CD4-positive, alpha-beta T cell (primary cell): ENCODE measurements around the gene DBX1. TPM values are rescaled to one million over a fixed set of nuclear protein-coding genes. Genes with fewer than 3 reads are reported as not detected.

Experiments used
- ATAC-seq: fragments of 200-7000 bp; cut with Tn5 transposase; one replicate; pipeline ENCODE4 v1.10.0; 2022; ENCODE audit warnings: mild to moderate bottlenecking; ENCODE audit not compliant: poor library complexity
- CTCF ChIA-PET: fragments of 350-600 bp; sonication (Branson Sonifier 250); formaldehyde crosslinking; loops from one replicate; lab custom pipeline; 2021; ENCODE audit warnings: antibody characterized with exemption, inconsistent platforms; lab: Charles Lee
- POLR2A ChIA-PET: fragments of 350-600 bp; sonication (Branson Sonifier 250); formaldehyde crosslinking; loops from one replicate; lab custom pipeline; 2021; ENCODE audit warnings: antibody characterized with exemption, inconsistent platforms; lab: Charles Lee
- DNase-seq, 14 experiments: peaks; one replicate each; pipeline ENCODE4 v3.0.0-alpha.2; 2013 to 2020; ENCODE audit warnings: mixed read lengths in 2 of 14
- H3K27ac ChIP-seq, 2 donors: one replicate each; pipeline versions ENCODE4 v1.5.1 to v1.7.0; 2013; ENCODE audit warnings: low read length in 2 of 2, low read depth in 1 of 2, mild to moderate bottlenecking in 1 of 2
- H3K27me3 ChIP-seq, 2 experiments: 1 replicate in 1 of 2; 2 replicates in 1 of 2; pipeline versions ENCODE4 v1.6.1 to v1.7.0; 2013; ENCODE audit warnings: low read length in 2 of 2, control low read depth in 1 of 2, mild to moderate bottlenecking in 1 of 2, moderate library complexity in 1 of 2; ENCODE audit not compliant: insufficient read depth in 2 of 2, control insufficient read depth in 1 of 2
- H3K36me3 ChIP-seq: one replicate; pipeline ENCODE4 v1.6.1; 2013; ENCODE audit warnings: low read length, control low read depth; ENCODE audit not compliant: insufficient read depth
- H3K4me1 ChIP-seq: one replicate; pipeline ENCODE4 v1.6.1; 2013; ENCODE audit warnings: low read length, control low read depth; ENCODE audit not compliant: insufficient read depth
- H3K4me3 ChIP-seq: one replicate; pipeline ENCODE4 v1.5.1; 2013; ENCODE audit warnings: mild to moderate bottlenecking, low read length, moderate library complexity
- H3K9me3 ChIP-seq, 2 experiments: 1 replicate in 1 of 2; 2 replicates in 1 of 2; pipeline versions ENCODE4 v1.6.1 to v1.7.0; 2013; ENCODE audit warnings: low read length in 2 of 2, mild to moderate bottlenecking in 2 of 2, control low read depth in 1 of 2, moderate library complexity in 1 of 2; ENCODE audit not compliant: control insufficient read depth in 1 of 2, insufficient read depth in 1 of 2
- H3K27ac Mint-ChIP-seq: one replicate; pipeline ENCODE4 v1.8.0; 2020; ENCODE audit warnings: mixed read lengths
- H3K27me3 Mint-ChIP-seq: one replicate; pipeline ENCODE4 v1.8.0; 2021; ENCODE audit warnings: mixed read lengths
- H3K36me3 Mint-ChIP-seq: one replicate; pipeline ENCODE4 v1.8.0; 2021; ENCODE audit warnings: low read depth, mixed read lengths
- H3K4me1 Mint-ChIP-seq: one replicate; pipeline ENCODE4 v1.8.0; 2021; ENCODE audit warnings: low read depth, mixed read lengths
- H3K4me3 Mint-ChIP-seq: one replicate; pipeline ENCODE4 v1.8.0; 2020; ENCODE audit warnings: mild to moderate bottlenecking, mixed read lengths
- H3K9me3 Mint-ChIP-seq: one replicate; pipeline ENCODE4 v1.8.0; 2020; ENCODE audit warnings: mixed read lengths
- intact Hi-C, 2 experiments: fragments of 100-400 bp; cut with DNase I in 1 of 2; cut with micrococcal nuclease in 1 of 2; formaldehyde crosslinking; loops; one replicate each; pipeline versions ENCODE4 v1.15.1 to v1.9.0; 2023 to 2025; cut with DNase I, micrococcal nuclease
- total RNA-seq, 174 experiments: library from RNA in 2 of 174; stranded (reverse) in 2 of 174; gene quantifications; one replicate each; pipeline ENCODE4 v1.2.3 and lab custom pipeline; 2021 to 2026
- TF ChIP-seq, protein P1 (sequence below): fragments of 200-600 bp; IDR thresholded peaks from one replicate; pipeline ENCODE4 v1.8.0; 2022; ENCODE audit warnings: antibody characterized with exemption, mild to moderate bottlenecking

Gene DBX1
- total RNA-seq, 2 experiments from 2014 or later: 0.17 to 0.19 TPM

DNA sequence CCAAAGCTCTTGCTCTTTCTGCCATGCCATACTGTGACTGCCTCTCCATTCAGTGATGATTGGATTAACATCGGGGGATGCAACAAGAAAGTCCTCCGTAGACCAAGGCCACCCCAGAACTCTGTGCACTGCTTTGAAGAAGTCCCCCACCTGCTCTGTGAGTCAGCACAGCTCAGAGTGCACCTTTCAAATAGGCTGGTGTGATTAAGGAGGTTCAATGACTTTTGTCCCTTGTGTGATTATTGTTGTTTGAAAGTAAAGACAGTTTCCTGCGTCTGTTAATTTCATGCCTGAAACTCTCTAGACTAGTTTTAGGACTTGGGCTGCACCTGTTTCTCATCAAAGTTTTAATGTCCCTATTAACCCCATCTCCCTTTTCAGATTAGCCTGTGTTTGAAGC, 33.0 kb upstream of the DBX1 start:
- Mint-ChIP-seq H3K36me3 (no peaks in the 10 kb centered on the region), H3K9me3 (no peaks in the 10 kb centered on the region), H3K4me3 (no peak overlapping the region), H3K27ac (no peak overlapping the region), H3K4me1 (no peaks in the 10 kb centered on the region), H3K27me3 (peaks cover 20% of the 10 kb centered on the region)
- no peak for ATAC-seq
- TF ChIP-seq, protein P1, sequence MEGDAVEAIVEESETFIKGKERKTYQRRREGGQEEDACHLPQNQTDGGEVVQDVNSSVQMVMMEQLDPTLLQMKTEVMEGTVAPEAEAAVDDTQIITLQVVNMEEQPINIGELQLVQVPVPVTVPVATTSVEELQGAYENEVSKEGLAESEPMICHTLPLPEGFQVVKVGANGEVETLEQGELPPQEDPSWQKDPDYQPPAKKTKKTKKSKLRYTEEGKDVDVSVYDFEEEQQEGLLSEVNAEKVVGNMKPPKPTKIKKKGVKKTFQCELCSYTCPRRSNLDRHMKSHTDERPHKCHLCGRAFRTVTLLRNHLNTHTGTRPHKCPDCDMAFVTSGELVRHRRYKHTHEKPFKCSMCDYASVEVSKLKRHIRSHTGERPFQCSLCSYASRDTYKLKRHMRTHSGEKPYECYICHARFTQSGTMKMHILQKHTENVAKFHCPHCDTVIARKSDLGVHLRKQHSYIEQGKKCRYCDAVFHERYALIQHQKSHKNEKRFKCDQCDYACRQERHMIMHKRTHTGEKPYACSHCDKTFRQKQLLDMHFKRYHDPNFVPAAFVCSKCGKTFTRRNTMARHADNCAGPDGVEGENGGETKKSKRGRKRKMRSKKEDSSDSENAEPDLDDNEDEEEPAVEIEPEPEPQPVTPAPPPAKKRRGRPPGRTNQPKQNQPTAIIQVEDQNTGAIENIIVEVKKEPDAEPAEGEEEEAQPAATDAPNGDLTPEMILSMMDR: no peak
- H3K4me3 ChIP-seq: no peak overlapping the region
- no peak overlapping the region for H3K27ac ChIP-seq
- intact Hi-C loops: no loop called here
- H3K36me3 ChIP-seq: no peaks in the 10 kb centered on the region
- POLR2A ChIA-PET: no interaction called here
- no peak for DNase-seq
- H3K9me3 ChIP-seq: peaks cover 0 to 3% of the 10 kb centered on the region in 2 experiments
- peaks cover 0 to 4% of the 10 kb centered on the region in 2 experiments for H3K27me3 ChIP-seq
- CTCF ChIA-PET: no interaction called here
- H3K4me1 ChIP-seq: no peaks in the 10 kb centered on the region

DNA sequence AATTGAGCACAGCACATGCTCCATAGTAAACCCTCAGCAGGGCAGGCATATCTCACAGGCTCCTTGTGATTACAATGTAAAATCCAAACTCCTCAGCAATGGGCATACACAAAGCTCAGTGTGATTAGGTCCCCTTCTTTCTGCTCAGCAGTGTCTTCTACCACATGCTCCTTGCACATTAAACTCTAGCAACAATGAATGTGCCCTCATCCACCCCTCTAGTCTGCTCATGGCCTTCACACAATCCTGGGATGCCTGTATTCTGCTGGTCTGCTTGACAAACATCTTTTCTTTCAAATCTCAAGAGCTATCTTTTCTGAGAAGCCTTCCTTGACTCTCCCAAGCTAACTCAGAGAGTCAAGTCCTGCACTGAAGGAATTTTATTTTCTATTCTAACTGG, 32.4 kb upstream of the DBX1 start:
- CTCF ChIA-PET: no interaction called here
- Mint-ChIP-seq H3K27ac (no peak overlapping the region), H3K9me3 (no peaks in the 10 kb centered on the region), H3K4me1 (no peaks in the 10 kb centered on the region), H3K27me3 (peaks cover 14% of the 10 kb centered on the region), H3K4me3 (no peak overlapping the region), H3K36me3 (no peaks in the 10 kb centered on the region)
- no peak for DNase-seq
- Histone ChIP-seq H3K36me3 (no peaks in the 10 kb centered on the region), H3K27ac (no peak overlapping the region), H3K4me1 (no peaks in the 10 kb centered on the region), H3K9me3 (peaks cover 0 to 3% of the 10 kb centered on the region in 2 experiments), H3K4me3 (no peak overlapping the region), H3K27me3 (peaks cover 0 to 4% of the 10 kb centered on the region in 2 experiments)
- TF ChIP-seq, protein P1: no peak
- no peak for ATAC-seq
- intact Hi-C loops: no loop called here
- POLR2A ChIA-PET: no interaction called here

DNA sequence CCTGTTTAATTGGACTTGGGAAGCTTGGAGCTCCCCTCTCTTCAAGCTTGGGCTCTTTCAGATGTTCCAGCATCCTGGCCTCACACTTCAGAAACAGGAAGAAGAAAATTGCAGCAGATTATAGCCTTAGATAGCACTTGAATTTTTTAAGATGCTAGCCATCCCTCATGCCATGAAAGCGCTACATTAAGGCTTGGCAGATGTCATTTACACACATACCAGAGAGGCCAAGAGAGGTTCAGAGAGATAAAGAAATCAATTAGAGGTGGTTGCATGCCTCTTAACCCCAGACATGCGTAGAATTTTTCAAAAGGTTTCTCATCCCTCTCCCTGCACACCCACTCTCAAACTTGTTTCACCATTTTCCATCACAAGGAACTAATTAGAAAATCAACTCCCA, 31.9 kb upstream of the DBX1 start:
- TF ChIP-seq, protein P1: no peak
- Mint-ChIP-seq H3K9me3 (no peaks in the 10 kb centered on the region), H3K4me3 (no peak overlapping the region), H3K4me1 (no peaks in the 10 kb centered on the region), H3K27ac (no peak overlapping the region), H3K36me3 (no peaks in the 10 kb centered on the region), H3K27me3 (peaks cover 15% of the 10 kb centered on the region)
- H3K36me3 ChIP-seq: no peaks in the 10 kb centered on the region
- ATAC-seq: no peak
- no peaks in the 10 kb centered on the region for H3K4me1 ChIP-seq
- no peak overlapping the region for H3K4me3 ChIP-seq
- H3K9me3 ChIP-seq: peaks cover 0 to 3% of the 10 kb centered on the region in 2 experiments
- H3K27ac ChIP-seq: no peak overlapping the region
- CTCF ChIA-PET: no interaction called here
- peaks cover 0 to 4% of the 10 kb centered on the region in 2 experiments for H3K27me3 ChIP-seq
- DNase-seq: no peak
- POLR2A ChIA-PET: no interaction called here
- intact Hi-C loops: no loop called here
